Midbrain (tissue), 1 donor: ENCODE results near the gene RANBP17.

Source experiments
- DNase-seq: peaks from one replicate; lab custom pipeline; 2025; lab: John Stamatoyannopoulos, UW

The RANBP17 gene

GRCh38 chr5:171317230-171317629 lies 455.4 kb downstream of the RANBP17 start:
- DNase-seq = no peak

DNA sequence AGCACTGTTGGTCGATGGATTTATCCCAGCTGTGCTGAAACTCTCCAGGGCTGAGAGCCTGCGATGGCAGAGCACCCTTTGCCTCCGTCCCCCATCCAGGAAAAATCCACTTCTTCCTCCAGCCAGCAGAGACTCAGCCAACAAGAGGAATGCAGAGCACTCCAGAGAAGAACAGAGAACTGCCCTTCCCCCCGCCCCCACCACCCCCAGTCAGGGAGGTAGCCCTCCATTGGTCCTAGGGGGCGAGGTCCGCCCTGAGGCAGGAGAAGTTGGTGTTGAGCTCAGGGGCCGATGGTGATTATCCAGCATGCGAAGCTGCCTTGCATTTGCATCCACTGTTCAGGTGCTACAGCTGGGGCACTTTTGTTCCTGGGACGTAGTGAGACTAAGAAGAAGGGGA lies 456.2 kb downstream of the RANBP17 start:
- DNase-seq = no peak

DNA sequence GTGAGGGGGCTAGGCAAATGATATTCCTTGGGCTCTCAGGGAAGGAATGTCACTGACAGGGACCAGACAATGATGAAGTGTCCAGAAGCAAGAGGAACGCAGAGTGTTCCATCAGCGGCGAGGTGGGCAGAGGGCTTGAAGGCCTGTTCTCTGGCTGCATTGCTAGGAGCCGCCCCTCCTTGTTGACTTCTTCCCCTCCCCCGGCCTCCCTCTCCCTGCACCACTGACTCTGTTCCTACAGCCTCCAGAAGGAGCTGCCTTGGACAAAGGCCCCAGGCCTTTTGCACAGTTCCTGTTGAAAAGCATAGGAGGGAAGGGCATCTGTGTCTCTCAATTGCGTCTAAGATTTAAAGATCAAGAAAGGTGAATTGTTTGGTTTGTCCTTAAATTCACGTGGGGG lies 459.6 kb downstream of the RANBP17 start:
- no peak for DNase-seq

DNA sequence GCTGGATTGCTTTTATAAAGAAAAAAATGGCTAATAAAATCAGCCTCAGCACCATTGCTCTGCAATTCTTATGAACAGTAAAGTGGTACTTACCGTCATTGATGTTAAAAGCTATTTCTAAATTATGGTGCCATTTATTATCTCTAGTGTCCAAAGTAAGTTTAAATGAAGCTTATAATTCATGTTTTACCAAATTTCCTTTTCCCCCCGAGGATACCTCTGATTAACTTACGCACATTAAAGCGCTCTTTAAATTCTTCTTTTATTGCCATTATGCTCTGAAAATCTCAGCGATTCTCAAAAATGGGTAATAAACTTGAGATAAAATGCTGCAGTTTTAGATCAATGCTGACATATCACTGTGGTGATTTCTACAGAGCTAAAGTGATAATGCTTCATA lies 460.7 kb downstream of the RANBP17 start:
- DNase-seq = no peak

DNA sequence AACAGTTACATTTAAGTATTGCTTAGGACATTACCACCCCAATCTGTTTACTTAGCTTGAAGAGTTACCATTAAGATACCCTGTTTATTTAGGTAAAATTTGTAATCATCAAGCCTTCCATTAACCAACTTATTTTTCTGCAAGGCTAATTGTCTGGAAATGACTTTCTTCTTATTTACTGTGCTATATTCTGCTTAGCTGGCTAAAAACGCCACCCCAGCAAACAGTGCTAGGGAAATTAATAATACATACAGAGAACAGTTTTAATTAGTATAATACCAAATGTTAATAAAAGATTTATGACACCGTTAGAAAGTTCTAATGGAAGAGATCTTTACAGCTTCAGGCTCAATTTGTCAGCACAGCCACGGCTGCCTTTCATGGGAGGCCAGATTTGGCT lies 461.2 kb downstream of the RANBP17 start:
- no peak for DNase-seq

DNA sequence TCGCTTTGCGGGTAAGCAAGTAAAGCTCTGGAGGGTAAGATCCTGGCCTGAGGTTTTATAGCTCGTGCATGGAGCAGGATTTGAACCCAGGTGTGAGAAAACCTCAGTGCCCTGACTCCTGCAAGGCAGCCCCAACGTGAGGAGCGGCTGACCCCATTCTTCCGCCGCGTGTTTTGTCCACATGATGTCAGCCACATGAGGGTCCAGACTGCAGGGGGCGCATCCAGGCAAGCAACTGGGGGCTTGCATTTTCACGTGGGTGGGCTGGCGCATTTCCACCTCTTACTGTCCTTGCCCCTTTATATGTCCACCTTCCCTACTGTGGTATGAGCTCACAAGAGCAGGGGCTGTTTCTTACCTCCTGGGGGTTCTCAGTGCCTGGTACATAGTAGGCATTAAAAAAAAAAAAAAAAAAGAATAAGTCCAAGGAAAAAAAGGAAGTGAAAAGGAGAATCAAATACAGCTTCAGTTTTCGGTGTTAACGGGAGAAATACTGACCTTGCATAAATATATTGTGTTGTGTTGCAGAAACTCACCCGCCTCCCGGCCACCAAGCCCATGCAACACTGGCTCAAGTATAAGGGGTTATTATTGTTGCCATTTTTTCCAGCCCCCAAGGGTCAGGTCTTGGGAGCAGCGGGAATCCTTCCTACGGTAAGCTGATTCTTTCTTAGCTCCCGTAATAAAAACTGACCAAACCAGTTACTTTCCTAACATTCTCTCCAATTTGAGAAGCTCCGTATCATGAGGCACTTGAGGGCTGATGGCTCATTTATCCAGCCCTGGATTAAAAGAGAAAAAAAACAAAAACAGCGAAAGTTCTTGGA lies 462.2 kb downstream of the RANBP17 start:
- DNase-seq = no peak

DNA sequence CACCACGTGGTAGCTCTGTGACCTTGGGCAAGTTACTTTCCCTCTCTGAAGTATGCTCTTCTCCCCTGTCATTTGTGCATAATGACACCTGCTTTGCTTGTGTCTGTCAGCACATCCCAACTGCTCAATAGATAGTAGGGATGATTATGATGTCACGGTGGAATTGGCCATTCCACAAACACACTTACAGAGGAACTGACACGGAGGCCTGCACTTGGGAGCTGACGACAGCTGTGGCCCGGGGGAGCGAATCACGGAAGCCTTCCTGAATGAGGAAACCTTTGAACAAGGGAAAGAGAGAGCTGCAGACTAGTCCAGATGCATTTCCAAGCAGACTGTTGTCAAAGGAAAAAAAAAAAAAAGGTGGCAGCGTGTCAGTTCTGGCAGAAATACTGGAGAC lies 468.2 kb downstream of the RANBP17 start:
- no peak for DNase-seq

GRCh38 chr5:171335616-171336015 lies 473.8 kb downstream of the RANBP17 start:
- DNase-seq = no peak

DNA sequence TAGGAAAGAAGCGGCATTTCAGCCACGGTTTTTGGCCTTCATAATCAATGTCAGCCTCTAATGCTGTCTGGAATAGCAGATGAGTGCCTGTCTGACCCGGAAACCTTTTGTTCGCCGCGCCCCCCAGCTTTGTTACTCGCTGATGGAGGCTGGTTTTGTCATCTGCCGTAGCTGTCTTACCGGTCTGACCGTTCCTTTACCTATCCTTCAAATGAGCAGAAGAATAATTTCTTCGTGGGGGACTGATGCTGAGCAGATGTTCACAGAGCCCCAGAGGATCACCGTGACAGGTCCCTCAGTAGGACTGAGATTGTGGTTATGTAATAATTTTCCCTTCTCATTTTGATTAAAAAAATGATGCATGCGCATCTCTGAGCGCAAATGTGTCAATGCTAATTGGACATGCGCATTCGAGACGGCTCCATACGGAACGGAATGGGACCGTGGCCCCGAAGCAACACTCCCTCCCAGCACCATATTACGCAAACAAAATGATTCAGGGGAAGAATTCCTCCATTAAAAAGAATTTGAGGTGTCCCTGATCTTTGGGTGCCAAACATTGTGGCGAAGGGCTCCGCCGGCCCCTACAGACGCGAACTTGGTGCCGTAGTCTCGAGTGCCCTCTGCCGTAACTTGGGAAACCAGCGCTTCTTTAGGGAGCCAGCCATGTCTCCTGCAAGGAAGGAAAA lies 474.8 kb downstream of the RANBP17 start:
- peak; percentile 60 for DNase-seq

DNA sequence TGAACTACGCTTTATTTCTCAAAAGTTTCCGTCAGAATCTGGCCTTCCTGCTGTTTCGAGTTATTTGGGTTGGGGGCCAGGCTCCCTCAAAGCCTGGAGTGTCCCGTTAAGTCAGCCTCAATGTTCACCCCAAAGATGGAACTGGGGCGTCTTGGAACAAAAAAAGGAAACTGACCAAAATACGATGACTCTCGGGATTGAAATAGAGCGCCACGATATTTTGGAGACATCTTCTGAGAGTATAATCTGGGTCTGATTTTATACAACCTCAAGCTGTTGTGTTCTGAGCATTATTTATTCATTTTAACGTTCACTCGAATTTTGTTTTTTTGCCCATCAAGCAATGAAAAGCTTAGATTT lies 475.4 kb downstream of the RANBP17 start:
- DNase-seq = no peak

DNA sequence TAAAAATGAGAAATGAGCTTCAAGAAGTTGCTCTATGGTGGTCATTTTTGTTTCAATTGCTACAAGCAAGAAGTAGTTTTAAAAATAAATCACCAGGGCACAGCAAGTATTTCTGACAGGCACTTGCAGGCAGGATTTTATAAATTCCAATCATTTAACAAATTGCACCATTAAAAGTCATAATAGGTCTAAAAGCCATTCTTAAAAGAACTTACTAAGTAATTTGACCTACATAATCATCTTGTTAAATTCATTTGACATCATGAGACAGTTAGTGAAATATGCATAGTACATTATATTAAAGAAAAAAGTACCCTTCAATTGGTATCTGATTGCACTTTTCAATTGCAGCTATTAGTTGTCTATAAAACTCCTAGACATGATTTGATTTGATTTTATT lies 478.2 kb downstream of the RANBP17 start:
- DNase-seq = no peak

GRCh38 chr5:171340491-171340890 lies 478.7 kb downstream of the RANBP17 start:
- DNase-seq = no peak

GRCh38 chr5:171342362-171343111 lies 480.7 kb downstream of the RANBP17 start:
- peak; percentile 34 for DNase-seq

DNA sequence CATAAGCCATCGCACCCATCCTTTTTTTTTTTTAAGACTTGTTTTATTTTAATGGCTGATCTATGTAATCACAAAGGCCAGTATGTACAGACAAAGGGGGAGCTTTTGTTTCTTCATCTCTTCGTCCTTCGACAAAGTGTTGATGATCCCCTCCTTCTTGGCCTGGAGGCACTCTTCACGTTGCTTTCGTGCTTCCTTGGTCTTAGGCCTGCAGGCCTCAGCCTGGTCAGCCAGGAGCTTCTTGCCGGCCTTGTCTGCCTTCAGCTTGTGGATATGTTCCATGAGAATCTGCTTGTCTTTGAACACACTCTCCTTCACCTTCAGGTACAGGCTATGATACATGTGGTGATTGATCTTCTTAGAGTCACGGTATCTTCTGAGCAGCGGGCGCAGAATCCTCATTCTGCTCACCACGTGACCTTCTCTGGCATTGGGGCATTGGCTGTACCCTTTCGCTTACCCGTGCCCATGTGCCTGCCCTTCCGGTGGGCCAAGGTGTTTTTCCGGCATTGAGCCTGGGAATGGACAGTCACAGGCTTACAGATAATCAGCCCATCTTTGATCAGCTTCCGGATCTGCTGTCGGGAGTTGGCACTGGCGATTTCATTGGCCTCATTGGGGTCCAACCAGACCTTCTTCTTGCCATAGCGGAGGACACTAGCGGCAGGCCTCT lies 483.3 kb downstream of the RANBP17 start:
- DNase-seq = no peak
